ENCODE results near the gene MAP7. TPM values are rescaled to one million over a fixed set of nuclear protein-coding genes. Genes with fewer than 3 reads are reported as not detected.

Gene MAP7
- total RNA-seq, 4 donors from 2014 or later = 0.84 to 1.5 (median 1.4) TPM

DNA sequence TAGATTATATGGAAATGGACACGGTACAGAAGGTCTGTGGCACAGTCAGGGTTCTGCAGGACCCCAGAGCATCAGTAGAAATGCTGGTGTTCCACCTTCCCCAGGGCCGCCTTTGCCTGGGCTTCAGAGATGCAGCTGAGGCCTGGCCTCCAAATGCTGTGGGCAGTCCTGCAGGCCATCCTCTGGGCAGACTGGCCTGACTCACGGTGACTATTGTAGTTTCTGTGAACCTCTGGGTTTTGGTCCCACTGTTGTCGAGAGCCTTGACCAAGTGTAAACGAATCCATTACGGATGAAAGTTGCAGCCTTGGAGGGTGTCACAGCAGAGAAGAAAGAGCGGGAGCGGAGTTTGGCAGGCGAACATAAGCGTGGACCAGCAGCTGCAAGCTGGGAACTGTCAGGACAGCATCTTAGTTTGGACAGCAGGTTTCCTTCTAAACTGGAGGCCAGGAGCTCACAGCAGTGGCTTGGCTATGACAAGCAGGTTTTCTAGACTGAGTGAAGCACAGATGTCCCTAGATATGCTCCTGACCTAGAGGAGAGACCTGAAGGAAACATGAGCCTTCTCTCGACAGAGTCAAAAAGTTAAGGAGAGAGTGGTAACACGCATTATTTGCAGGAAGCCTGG lies 214.4 kb downstream of the MAP7 start:
- TF ChIP-seq, protein P1, sequence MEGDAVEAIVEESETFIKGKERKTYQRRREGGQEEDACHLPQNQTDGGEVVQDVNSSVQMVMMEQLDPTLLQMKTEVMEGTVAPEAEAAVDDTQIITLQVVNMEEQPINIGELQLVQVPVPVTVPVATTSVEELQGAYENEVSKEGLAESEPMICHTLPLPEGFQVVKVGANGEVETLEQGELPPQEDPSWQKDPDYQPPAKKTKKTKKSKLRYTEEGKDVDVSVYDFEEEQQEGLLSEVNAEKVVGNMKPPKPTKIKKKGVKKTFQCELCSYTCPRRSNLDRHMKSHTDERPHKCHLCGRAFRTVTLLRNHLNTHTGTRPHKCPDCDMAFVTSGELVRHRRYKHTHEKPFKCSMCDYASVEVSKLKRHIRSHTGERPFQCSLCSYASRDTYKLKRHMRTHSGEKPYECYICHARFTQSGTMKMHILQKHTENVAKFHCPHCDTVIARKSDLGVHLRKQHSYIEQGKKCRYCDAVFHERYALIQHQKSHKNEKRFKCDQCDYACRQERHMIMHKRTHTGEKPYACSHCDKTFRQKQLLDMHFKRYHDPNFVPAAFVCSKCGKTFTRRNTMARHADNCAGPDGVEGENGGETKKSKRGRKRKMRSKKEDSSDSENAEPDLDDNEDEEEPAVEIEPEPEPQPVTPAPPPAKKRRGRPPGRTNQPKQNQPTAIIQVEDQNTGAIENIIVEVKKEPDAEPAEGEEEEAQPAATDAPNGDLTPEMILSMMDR (IDR thresholded peaks at IDR 0.05) = no peak
- TF ChIP-seq EP300 (IDR thresholded peaks at IDR 0.05) = no peak
- no peak for TF ChIP-seq POLR2A (IDR thresholded peaks at IDR 0.05)
- WGBS, 2 donors = 86 to 87% methylated on average over 12 of the region's 12 CpGs
- no peak overlapping the region for H3K27ac ChIP-seq

DNA sequence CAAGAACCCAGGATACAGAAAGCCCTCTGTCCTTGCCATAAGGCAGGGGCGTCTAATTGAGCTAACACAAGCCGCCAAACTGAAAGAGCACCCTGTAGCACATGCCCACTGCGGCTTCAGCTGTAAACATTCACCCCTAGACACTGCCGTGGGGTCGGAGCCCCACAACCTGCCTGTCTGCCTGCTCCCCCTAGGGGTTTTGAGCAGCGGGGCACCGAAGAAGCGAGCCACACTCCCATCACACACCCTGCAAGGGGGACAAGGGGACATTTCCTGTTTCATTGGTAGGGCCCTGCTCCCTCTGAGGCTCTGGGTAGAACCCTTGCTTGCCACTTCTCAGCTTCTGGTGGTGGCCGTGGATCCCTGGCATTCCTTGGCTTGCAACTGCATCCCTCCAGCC lies 215.4 kb downstream of the MAP7 start:
- Histone ChIP-seq H3K27ac (no peak overlapping the region), H3K4me1 (no peaks in the 10 kb centered on the region), H3K27me3 (no peaks in the 10 kb centered on the region), H3K4me3 (no peak overlapping the region), H3K9me3 (no peaks in the 10 kb centered on the region), H3K36me3 (no peaks in the 10 kb centered on the region)
- no peak for DNase-seq (ENCODE audit: low spot score in 2 of 2)
- TF ChIP-seq POLR2A (IDR thresholded peaks at IDR 0.05) = no peak
- TF ChIP-seq EP300 (IDR thresholded peaks at IDR 0.05) = no peak
- TF ChIP-seq, protein P1 (IDR thresholded peaks at IDR 0.05) = no peak
- 74 to 78% methylated on average over 9 of the region's 9 CpGs for WGBS, 2 donors

More for the DNA sequence above, 214.4 kb downstream of the MAP7 start:
- no peaks in the 10 kb centered on the region for H3K9me3 ChIP-seq
- no peak overlapping the region for H3K4me3 ChIP-seq
- no peaks in the 10 kb centered on the region for H3K4me1 ChIP-seq
- DNase-seq (ENCODE audit: low spot score in 2 of 2) = no peak
- no peaks in the 10 kb centered on the region for H3K27me3 ChIP-seq
- no peaks in the 10 kb centered on the region for H3K36me3 ChIP-seq

DNA sequence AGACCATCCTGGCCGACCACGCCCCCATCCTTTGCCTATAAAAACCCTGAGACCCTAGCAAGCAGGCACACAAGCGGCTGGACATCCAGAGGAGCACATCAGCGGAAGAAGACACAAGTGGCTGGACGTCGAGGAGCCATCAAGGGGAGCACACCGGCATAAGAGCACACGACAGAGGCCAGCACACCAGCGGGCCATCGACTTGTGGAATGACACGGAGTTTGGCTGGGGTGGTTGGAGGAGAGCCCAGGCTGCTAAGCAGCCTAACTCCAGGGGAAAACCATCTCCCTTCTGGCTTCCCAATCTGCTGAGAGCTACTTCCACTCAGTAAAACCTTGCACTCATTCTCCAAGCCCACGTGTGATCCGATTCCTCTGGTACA lies 215.8 kb downstream of the MAP7 start:
- Histone ChIP-seq H3K4me1 (no peaks in the 10 kb centered on the region), H3K36me3 (no peaks in the 10 kb centered on the region), H3K4me3 (no peak overlapping the region), H3K27me3 (no peaks in the 10 kb centered on the region), H3K9me3 (no peaks in the 10 kb centered on the region), H3K27ac (no peak overlapping the region)
- TF ChIP-seq POLR2A (IDR thresholded peaks at IDR 0.05) (no peak), EP300 (IDR thresholded peaks at IDR 0.05) (no peak)
- TF ChIP-seq, protein P1 (IDR thresholded peaks at IDR 0.05) = no peak
- DNase-seq (ENCODE audit: low spot score in 2 of 2) = no peak
- WGBS, 2 donors = 84 to 91% methylated on average over 12 to 13 of the region's 13 CpGs

DNA sequence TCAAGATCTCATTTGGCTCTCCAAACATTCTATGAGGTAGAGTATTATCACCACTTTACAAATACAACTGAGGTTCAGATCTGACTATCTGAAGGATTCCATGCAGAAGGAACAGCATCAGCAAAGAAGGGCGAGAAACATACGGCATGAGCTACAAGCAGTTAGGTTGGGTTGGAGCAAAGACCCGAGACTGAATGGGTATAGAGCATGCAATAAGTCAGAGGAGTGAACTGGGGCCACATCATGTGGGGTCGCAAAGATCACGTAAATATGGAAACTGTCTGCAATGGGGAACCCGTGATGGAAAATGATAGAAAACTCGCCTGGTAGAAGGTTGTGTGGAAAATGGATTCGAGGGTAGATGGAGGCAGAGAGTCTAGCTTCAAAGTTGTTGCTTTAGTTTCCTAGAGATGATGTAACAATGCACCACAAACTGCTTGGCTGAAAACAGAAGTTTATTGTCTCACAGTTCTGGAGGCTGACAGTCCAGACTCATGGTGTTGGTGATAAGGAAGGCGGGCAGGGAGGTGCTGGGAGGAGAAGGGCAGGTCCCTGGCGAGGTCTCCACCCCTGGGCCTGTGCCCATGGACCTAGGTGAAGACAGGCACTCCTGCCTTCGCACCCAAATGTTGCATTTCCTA lies 216.3 kb downstream of the MAP7 start:
- Histone ChIP-seq H3K4me1 (no peaks in the 10 kb centered on the region), H3K9me3 (no peaks in the 10 kb centered on the region), H3K4me3 (no peak overlapping the region), H3K36me3 (no peaks in the 10 kb centered on the region), H3K27me3 (no peaks in the 10 kb centered on the region), H3K27ac (no peak overlapping the region)
- TF ChIP-seq POLR2A (IDR thresholded peaks at IDR 0.05) (no peak), EP300 (IDR thresholded peaks at IDR 0.05) (no peak)
- TF ChIP-seq, protein P1 (IDR thresholded peaks at IDR 0.05) = no peak
- no peak for DNase-seq (ENCODE audit: low spot score in 2 of 2)
- WGBS, 2 donors = 84 to 90% methylated on average over 11 of the region's 11 CpGs

DNA sequence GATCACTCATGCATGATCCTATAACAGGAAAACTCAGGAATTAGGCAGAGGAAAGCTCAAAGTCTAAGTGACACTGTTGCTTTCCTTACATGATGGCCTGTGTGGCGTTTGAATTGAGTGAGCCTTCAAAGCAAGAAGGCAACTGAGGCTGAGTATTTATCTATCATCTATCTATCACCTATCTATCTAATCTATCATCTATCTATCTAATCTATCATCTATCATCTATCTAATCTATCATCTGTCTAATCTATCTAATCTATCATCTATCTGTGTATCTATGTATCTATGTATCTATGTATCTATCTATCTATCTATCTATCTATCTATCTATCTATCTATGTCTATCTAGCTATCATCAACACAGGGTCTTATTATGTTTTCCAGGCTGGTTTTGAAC lies 218.8 kb downstream of the MAP7 start:
- no peak for DNase-seq (ENCODE audit: low spot score in 2 of 2)
- no peak overlapping the region for H3K27ac ChIP-seq
- no peak overlapping the region for H3K4me3 ChIP-seq
- H3K27me3 ChIP-seq = no peaks in the 10 kb centered on the region
- no peaks in the 10 kb centered on the region for H3K9me3 ChIP-seq
- TF ChIP-seq POLR2A (IDR thresholded peaks at IDR 0.05) (no peak), EP300 (IDR thresholded peaks at IDR 0.05) (no peak)
- TF ChIP-seq, protein P1 (IDR thresholded peaks at IDR 0.05) = no peak
- no peaks in the 10 kb centered on the region for H3K4me1 ChIP-seq
- H3K36me3 ChIP-seq = no peaks in the 10 kb centered on the region
- 75 to 97% methylated on average over 1 of the region's 1 CpG for WGBS, 2 donors
